HepG2 (cell line): ENCODE measurements around the gene ALDH2. TPM values are rescaled to one million over a fixed set of nuclear protein-coding genes. Genes with fewer than 3 reads are reported as not detected.
"Not testable (repeated sequence)": the region's sequence is repeated elsewhere in the genome, so short reads cannot be mapped to it uniquely, and the experiment has no call there.

Experiments
- ATAC-seq: fragments of 200-7000 bp; cut with Tn5 transposase; 3 replicates; pipeline ENCODE4 v1.9.1; 2020; ENCODE audit warnings: mild to moderate bottlenecking, moderate library complexity
- BruUV-seq: library from RNA; stranded (reverse); fragments of 400-500 nt; replicated peaks from 2 replicates; lab custom pipeline; 2021; lab: Mats Ljungman, UMichigan
- CTCF ChIA-PET: fragments of 300-600 bp; formaldehyde crosslinking; extraction: SDS; loops from one replicate; lab custom pipeline; 2021; ENCODE audit warnings: low total read pairs, inconsistent platforms, low intra/inter-chr PET ratio; lab: Yijun Ruan, JAX
- POLR2A ChIA-PET: fragments of 350-600 bp; sonication (Branson Sonifier 250); formaldehyde crosslinking; loops from one replicate; lab custom pipeline; 2020; ENCODE audit warnings: antibody characterized with exemption, inconsistent platforms; lab: Yijun Ruan, JAX
- DNase-seq: peaks from one replicate; pipeline ENCODE4 v3.0.0-alpha.2; 2015; ENCODE audit warnings: low spot score
- FAIRE-seq: peaks from 3 replicates; lab custom pipeline; 2011; peaks lifted over from hg19 to GRCh38; lab: Jason Lieb, UNC
- H2AFZ ChIP-seq: one replicate; pipeline ENCODE4 v1.6.1; 2011; ENCODE audit warnings: low read length, inconsistent platforms
- H3K27ac ChIP-seq: fragments of 300-600 bp; 3 replicates; pipeline ENCODE4 v1.8.0; 2011; ENCODE audit warnings: mixed run types, mild to moderate bottlenecking, mixed read lengths, low read length, inconsistent platforms; ENCODE audit not compliant: insufficient read depth; ENCODE audit errors: extremely low read length
- H3K27me3 ChIP-seq, 2 experiments: fragments of 200-600 bp in 1 of 2; 2 replicates in 1 of 2; 3 replicates in 1 of 2; pipeline versions ENCODE4 v1.6.0 to v1.8.0; 2011; ENCODE audit warnings: low read length in 2 of 2, mild to moderate bottlenecking in 2 of 2, moderate library complexity in 2 of 2, inconsistent platforms in 1 of 2; ENCODE audit not compliant: insufficient read depth in 2 of 2, control insufficient read depth in 1 of 2
- H3K36me3 ChIP-seq, 2 experiments: fragments of 200-600 bp in 1 of 2; replicated peaks in 1 of 2; 2 replicates in 1 of 2; 3 replicates in 1 of 2; pipeline versions ENCODE4 v1.5.1 to v1.8.0; 2011; ENCODE audit warnings: low read length in 2 of 2, inconsistent platforms in 1 of 2; ENCODE audit not compliant: insufficient read depth in 2 of 2, control insufficient read depth in 1 of 2
- H3K4me1 ChIP-seq: 2 replicates; pipeline ENCODE4 v1.5.1; 2012; ENCODE audit warnings: low read length, inconsistent platforms; ENCODE audit not compliant: insufficient read depth
- H3K4me2 ChIP-seq: 2 replicates; pipeline ENCODE4 v1.6.0; 2011; ENCODE audit warnings: low read depth, low read length, inconsistent platforms
- H3K4me3 ChIP-seq, 3 experiments: fragments of 200-600 bp in 1 of 3; sonication (generic), shearing (Covaris generic) in 1 of 3; replicated peaks in 1 of 3; 2 replicates each; pipeline ENCODE4 v1.5.1; 2011 to 2016; ENCODE audit warnings: low read length in 3 of 3, inconsistent platforms in 2 of 3, low read depth in 2 of 3, mild to moderate bottlenecking in 2 of 3, control low read depth in 1 of 3, mixed read lengths in 1 of 3; ENCODE audit not compliant: insufficient read depth in 1 of 3
- H3K79me2 ChIP-seq: one replicate; pipeline ENCODE4 v1.6.1; 2011; ENCODE audit warnings: low read length, inconsistent platforms; ENCODE audit not compliant: insufficient read depth
- H3K9ac ChIP-seq: 2 replicates; pipeline ENCODE4 v1.6.0; 2011; ENCODE audit warnings: mild to moderate bottlenecking, low read depth, low read length, inconsistent platforms; ENCODE audit not compliant: insufficient read depth
- H3K9me3 ChIP-seq: 2 replicates; pipeline ENCODE4 v1.5.1; 2012; ENCODE audit warnings: mild to moderate bottlenecking, low read length
- H4K20me1 ChIP-seq: 2 replicates; pipeline ENCODE4 v1.6.0; 2011; ENCODE audit warnings: inconsistent platforms, mild to moderate bottlenecking, low read length, moderate library complexity; ENCODE audit not compliant: insufficient read depth
- JARID2 ChIP-seq: sonication (generic); formaldehyde crosslinking; IDR thresholded peaks from 2 replicates; pipeline ENCODE4 v1.8.1; 2023; ENCODE audit warnings: missing genetic modification reagents, inconsistent platforms; ENCODE audit not compliant: insufficient replicate concordance
- WGBS: methylation state at CpG from one replicate; pipeline ENCODE4 v1.1.6; 2017; ENCODE audit warnings: low lambda C conversion rate; 5-methylcytosine and 5-hydroxymethylcytosine counted together
- in situ Hi-C: cut with HindIII; loops from 2 replicates; pipeline ENCODE4 v1.10.0; 2017; ENCODE audit warnings: low pct_unique_long_range_greater_than_20kb; ENCODE audit not compliant: extremely low pct_ligation_motif_present
- intact Hi-C: fragments of 100-400 bp; cut with micrococcal nuclease; formaldehyde crosslinking; loops from one replicate; pipeline ENCODE4 v1.10.0; 2022; ENCODE audit not compliant: unreplicated experiment
- polyA plus RNA-seq, 8 experiments: library from polyadenylated mRNA; depleted of rRNA in 3 of 8; stranded (reverse) in 7 of 8; unstranded in 1 of 8; fragments of >200 nt; fragmentation: Illumina TruSeq in 4 of 8; extraction: Trizol in 4 of 8; gene quantifications; 2 replicates each; pipeline versions ENCODE4 v1.2.1 to v1.2.3, GENCODE V29; 2011 to 2016; ENCODE audit warnings: low read depth in 4 of 8, missing spikeins in 1 of 8, mixed read lengths in 1 of 8; ENCODE audit not compliant: insufficient read depth in 1 of 8
- total RNA-seq, 5 experiments: library from RNA; depleted of rRNA; stranded (reverse); fragments of >200 nt; fragmentation: Illumina TruSeq; extraction: Trizol; gene quantifications; 2 replicates each; pipeline ENCODE4 v1.2.3, GENCODE V29; 2016; ENCODE audit warnings: low read depth in 1 of 5
- TF ChIP-seq, protein P1 (sequence below): fragments of 450-650 bp; IDR thresholded peaks from 2 replicates; pipeline ENCODE4 v1.6.1; 2017; ENCODE audit warnings: mild to moderate bottlenecking

Gene ALDH2
- total and polyA plus RNA-seq, 2 of the 13 experiments (the other 11 are each of a cell fraction or from before 2014, with no cell fraction given) = 78.8 to 103 TPM

DNA sequence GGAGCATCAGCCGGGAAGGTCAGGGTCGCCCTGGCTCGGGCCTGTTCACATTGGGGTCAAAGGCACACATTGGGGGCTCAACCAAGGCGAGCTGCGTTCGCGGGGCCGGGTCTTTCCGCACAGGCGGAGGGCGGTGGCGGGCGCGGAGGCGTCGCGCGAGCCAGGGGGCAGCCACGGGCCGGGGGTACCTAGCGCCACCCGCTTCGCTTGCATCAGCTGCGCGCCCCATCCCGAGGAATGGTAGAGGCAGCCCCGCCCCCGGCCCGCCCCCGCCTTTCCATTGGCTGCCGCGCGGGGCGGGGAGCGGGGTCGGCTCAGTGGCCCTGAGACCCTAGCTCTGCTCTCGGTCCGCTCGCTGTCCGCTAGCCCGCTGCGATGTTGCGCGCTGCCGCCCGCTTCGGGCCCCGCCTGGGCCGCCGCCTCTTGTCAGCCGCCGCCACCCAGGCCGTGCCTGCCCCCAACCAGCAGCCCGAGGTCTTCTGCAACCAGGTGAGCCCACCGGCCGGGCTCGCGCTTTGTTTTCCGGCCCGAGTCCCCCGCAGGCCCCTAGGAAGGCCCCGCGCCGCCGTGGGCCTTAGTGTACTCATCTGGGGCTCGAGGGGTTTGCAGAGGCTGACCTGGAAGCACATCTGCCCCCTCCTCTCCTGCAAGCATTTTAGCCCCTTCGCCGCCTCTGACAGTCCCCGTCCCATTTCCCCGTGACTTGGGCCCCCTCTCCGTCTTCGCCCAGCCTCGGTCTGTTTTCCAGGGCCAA, at the start of gene ALDH2 (continued):
- TF ChIP-seq, protein P1, sequence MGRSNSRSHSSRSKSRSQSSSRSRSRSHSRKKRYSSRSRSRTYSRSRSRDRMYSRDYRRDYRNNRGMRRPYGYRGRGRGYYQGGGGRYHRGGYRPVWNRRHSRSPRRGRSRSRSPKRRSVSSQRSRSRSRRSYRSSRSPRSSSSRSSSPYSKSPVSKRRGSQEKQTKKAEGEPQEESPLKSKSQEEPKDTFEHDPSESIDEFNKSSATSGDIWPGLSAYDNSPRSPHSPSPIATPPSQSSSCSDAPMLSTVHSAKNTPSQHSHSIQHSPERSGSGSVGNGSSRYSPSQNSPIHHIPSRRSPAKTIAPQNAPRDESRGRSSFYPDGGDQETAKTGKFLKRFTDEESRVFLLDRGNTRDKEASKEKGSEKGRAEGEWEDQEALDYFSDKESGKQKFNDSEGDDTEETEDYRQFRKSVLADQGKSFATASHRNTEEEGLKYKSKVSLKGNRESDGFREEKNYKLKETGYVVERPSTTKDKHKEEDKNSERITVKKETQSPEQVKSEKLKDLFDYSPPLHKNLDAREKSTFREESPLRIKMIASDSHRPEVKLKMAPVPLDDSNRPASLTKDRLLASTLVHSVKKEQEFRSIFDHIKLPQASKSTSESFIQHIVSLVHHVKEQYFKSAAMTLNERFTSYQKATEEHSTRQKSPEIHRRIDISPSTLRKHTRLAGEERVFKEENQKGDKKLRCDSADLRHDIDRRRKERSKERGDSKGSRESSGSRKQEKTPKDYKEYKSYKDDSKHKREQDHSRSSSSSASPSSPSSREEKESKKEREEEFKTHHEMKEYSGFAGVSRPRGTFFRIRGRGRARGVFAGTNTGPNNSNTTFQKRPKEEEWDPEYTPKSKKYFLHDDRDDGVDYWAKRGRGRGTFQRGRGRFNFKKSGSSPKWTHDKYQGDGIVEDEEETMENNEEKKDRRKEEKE = no peak
- TF ChIP-seq JARID2 (CRISPR knock-in tag) = no peak

DNA sequence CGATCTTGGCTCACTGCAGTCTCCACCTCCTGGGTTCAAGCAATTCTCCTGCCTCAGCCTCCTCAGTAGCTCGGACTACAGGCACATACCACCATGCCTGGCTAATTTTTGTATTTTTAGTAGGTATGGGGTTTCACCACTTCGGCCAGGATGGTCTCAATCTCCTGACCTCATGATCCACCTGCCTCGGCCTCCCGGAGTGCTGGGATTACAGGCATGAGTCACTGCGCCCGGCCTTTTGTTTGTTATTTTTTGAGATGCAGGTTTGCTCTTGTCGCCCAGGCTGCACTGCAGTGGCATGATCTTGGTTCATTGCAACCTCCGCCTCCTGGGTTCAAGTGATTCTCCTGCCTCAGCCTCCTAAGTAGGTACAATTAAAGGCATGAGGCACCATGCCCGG, 47.4 kb upstream of the ALDH2 start:
- H3K27ac ChIP-seq, H3K9me3 ChIP-seq, in situ Hi-C loops, ATAC-seq, BruUV-seq, H2AFZ ChIP-seq, H3K9ac ChIP-seq, CTCF ChIA-PET, H3K4me1 ChIP-seq, DNase-seq, H3K4me2 ChIP-seq, H3K27me3 ChIP-seq, H4K20me1 ChIP-seq, FAIRE-seq, H3K4me3 ChIP-seq, POLR2A ChIA-PET, intact Hi-C loops, H3K79me2 ChIP-seq: not testable (repeated sequence)
- peaks cover 7 to 23% of the 10 kb centered on the region in 2 experiments; a peak in 4 of 5 replicates for H3K36me3 ChIP-seq
- 94% methylated on average over 10 of the region's 10 CpGs for WGBS
